Bone marrow (tissue), 2 donors: Measurements from ENCODE around the gene RBBP8.

ENCODE experiments used
- DNase-seq, 2 donors: peaks; one replicate each; lab custom pipeline; 2025; lab: John Stamatoyannopoulos, UW

The RBBP8 gene

DNA sequence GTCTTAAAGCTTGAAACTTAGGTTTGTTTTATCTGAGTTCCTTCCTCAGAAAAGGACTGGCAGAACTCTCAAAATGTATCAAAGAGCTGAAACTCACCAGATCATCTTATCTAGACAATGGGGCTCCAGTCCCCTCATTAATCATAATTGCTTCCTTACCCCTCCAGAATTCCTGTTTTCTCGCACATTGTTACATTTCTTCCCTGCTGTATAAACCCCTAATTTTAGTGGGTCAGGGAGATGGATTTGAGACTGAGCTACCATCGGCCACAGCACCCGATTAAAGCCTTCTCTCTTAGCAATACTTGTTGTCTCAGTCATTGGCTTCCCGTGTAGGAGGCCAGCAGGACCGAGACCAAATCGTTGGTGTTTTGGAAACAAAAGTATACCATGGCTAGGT lies 130.4 kb downstream of the RBBP8 start:
- no peak for DNase-seq

DNA sequence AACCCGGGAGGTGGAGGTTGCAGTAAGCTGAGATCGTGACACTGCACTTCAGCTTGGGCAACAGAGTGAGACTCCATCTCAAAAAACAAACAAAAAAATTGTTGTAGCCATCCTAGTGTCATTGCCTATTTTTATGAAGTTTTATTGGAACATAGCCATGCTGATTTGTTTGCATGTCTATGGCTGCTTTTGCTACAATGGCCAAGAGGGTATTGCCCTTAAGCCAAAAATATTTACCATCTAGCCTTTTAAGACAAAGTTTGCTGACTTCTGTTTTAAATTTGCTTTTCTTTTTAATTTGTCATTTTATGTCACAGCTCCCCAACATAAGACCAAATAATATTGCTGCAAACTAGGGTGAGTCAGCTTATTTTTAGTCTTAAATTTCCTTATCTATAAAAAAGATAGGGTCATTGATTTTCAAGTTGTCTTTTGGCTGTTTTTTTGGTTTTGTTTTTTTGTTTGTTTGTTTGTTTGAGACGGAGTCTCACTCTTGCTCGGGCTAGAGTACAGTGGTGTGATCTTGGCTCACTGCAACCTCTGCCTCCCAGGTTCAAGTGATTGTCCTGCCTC lies 132.2 kb downstream of the RBBP8 start:
- no peak for DNase-seq

DNA sequence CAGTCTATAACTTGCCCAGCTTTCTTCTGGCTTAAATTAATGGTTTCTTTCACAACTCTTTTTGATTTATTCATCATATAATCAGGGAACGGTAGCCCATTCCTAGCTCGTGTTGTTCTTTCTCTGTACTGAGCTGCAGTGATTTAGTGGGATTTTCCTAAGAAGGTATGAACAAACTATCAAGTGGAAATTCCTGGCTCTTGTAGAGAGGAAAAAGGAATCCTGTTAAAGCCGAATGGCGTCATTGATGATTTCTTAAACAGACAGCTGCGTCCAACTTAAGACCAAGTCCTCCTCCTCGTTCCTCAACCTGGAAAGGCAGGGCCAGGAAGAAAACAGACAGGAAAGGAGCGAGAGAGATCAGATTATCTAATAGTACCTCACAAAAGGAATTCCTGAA lies 132.9 kb downstream of the RBBP8 start:
- no peak for DNase-seq

DNA sequence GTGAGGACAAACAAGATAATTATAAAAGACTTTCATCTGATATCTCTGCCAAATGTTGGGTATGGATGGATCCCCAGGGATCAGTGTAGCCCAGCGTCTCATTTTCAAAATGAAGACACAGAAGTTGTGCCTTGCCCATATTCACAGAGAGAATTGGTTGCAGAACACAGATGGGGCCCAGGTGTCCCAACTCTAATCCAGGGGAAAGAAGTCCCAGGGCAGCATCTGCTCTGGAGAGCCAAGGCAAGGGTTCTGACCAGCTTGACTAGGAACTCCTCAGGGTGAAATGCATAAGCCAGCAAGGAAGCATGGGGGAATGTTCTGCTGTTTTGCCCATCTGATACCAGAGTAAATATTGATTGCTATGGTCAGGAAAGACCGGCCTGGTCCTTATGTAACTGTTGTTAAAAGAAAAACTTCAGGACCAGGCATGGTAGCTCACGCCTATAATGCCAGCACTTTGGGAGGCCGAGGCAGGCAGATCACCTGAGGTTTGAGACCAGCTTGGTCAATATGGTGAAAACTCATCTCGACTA lies 133.4 kb downstream of the RBBP8 start:
- no peak for DNase-seq

DNA sequence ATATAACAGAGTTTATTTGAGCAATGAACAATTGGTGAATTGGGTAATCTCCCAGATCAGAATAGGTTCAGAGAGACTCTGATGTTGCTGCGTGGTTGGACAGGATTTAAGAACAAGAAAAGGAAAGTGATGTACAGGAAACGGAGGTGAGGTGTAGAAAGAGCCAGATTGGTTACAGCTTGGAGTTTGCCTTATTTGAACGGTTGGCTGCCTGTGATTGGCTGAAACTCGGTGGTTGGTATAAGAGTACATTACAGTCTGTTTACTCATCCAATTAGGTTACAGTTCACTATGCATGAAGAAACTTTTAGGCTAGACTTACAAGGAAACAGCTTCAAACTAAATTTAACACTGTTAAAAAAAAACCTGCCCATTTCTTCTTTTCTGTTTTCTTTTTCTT lies 134.1 kb downstream of the RBBP8 start:
- no peak for DNase-seq

DNA sequence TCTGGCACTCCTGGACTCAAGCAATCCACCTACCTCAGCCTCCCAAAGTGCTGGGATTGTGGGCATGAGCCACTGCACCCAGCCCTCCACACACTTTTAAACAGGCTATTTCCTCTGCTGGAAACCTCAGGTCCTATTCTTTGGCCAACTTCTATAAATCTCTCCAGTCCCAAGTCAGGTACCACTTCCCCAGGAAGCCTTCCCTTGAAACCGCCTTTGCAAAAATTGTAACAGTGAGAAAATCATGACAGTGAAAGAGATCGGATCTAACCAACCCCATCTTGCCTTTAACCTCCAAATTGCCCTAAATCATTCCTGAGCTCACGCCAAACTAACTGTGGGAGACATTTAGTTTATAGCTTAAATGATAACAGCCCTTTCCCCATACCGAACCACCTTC lies 134.9 kb downstream of the RBBP8 start:
- DNase-seq, result no peak

DNA sequence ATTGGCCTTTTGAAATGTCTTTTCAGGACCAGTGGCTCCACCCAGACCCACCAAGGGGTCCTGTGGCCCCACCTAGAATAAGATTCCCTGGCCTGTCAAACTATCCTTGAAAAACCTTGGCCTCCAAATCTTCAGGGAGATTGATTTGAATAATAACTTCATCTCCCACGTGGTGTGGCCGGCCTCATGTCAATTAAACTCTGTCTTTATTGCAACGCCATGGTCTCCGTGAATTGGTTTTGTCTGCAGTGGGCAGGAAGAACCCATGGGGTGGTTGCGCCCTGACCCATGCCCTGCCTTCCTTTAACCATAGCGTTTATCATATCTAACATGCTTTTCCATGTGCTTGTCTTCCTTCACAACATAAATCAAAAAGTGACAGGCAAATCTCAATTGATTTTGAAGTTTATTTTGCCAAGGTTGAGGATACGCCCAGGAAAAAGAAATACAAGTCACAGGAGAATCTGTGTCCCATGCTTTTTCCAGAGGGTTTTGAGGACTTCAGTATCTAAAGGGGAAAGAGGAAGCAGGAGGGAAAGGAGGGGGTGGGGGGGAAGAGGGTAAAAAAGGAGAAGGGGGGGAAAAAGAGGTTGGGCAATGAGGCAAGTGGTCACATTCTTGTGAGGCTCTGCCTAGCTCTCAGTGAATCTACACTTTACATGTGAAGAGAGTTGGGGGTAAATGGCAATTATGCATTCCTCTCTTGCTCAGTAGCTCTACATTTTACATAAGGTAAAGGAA lies 135.6 kb downstream of the RBBP8 start:
- no peak for DNase-seq

DNA sequence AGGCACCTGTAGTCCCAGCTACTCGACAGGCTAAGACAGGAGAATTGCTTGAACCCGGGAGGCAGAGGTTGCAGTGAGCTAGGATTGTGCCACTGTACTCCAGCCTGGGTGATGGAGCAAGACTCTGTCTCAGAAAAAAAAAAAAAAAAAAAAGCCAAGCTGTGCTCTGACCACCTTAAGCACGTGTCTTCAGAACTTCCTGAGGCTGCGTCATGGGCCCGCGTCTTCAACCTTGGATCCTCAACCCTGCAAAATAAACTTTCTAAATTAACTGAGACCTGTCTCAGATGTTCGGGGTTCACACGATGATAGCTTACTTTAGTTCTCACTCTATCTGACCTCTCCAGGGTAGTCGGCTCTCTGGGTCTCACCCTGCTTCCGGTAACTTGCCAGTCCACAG lies 136.4 kb downstream of the RBBP8 start:
- DNase-seq, result no peak

DNA sequence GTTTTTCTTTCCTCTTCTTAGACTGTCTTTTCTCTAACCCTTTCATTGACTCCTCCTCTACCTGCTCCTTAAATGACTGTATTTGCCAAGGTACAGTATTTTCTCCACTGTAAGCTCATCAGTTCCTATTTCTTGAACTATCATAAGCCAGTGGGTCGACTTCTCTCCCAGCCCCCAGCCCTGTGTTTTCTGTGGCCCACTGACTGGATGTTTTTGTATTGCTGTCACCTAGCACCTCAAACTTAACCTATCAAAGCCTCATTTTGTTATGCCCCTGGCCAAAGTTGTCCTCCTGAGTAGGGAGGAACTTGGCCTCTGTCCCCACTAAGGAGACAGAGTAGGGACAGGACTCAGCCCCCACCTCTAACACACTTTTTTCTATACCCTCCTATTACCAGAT lies 136.8 kb downstream of the RBBP8 start:
- DNase-seq, result no peak

DNA sequence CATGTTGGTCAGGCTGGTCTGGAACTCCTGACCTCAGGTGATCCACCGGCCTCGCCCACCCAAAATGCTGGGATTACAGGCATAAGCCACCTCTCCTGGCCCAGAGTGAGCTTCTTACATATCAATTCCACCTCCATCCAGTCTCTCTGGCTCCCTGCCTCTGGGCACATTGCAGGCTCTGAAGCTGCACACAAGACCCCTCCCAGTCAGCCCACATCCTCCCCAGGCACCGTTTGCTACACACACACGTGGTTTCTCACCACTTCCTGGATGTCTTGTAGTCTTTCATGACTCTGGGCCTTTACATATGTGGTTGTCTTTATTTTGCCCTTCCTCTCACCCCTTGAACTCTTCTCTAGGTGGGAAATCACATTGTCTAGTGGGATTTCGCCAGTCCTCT lies 138.2 kb downstream of the RBBP8 start:
- peak in 1 of 2 donors; percentile 95 for DNase-seq

DNA sequence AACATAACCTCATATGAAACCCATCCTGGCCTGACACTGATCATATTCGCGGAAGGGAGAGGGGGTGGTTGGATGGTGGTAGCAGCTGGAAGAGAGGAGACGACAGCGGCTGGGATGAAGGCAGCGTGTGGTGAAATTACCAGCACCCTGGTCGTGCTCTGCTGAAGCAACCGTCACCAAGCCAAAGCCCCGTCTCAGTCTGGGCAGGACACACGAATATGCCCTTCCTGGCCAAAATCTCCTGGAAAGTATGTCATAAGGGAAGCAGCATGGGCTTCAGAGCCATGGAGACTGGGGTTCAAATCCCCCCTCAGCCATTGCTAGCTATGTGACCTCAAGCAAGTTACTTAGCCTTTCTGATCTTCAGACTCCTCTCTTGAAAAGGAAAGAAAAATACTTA lies 139.0 kb downstream of the RBBP8 start:
- no peak for DNase-seq

DNA sequence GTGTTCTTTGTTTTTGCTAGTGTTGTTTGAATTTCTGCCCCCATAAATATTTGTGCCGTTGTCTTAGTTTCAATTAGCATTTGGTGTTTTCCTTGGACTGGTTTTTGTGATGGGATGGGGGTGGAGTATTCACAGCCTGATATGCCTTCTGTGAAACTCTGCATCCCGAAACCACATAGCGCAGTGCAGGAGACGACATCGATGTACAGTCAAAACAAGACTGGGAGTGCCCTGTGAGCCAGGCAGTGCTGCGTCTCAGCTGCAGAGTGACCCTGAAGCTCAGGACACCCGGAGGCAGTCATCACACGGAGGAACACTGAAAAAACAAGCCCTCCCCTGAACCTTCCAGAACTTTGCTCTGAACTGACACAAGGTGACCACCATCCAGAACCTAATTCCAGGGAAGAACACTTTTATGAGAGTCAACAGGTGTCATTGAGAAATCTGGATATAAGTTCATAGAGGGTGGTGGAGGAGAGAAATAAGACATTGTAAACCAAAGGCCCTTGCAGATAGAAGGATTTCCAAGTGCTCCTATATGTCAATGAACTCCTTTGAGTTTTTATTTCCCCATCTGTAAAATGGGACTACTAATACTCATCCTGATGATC lies 141.0 kb downstream of the RBBP8 start:
- DNase-seq, result no peak
